Karpas-422 (cell line): Measurements from ENCODE around the gene SLC2A9. TPM values are rescaled to one million over a fixed set of nuclear protein-coding genes. Genes with fewer than 3 reads are reported as not detected.

Experiments
- DNase-seq: peaks from one replicate; pipeline ENCODE4 v3.0.0-alpha.2; 2015
- H2AFZ ChIP-seq: fragments of 200-600 bp; sonication (generic); 2 replicates; pipeline ENCODE4 v1.6.1; 2014; ENCODE audit warnings: antibody characterized with exemption, low read length, mixed read lengths
- H3K27ac ChIP-seq: fragments of 200-600 bp; sonication (generic); 2 replicates; pipeline ENCODE4 v1.5.1; 2014; ENCODE audit warnings: mild to moderate bottlenecking, low read length, moderate library complexity
- H3K27me3 ChIP-seq: fragments of 200-600 bp; sonication (generic); 2 replicates; pipeline ENCODE4 v1.6.1; 2014; ENCODE audit warnings: low read length, mixed read lengths
- H3K36me3 ChIP-seq: fragments of 200-600 bp; sonication (generic); 2 replicates; pipeline ENCODE4 v1.6.1; 2014; ENCODE audit warnings: low read length, mixed read lengths; ENCODE audit not compliant: insufficient read depth
- H3K4me1 ChIP-seq: fragments of 200-600 bp; sonication (generic); 2 replicates; pipeline ENCODE4 v1.6.1; 2014; ENCODE audit warnings: mild to moderate bottlenecking, low read length, mixed read lengths
- H3K4me2 ChIP-seq: fragments of 200-600 bp; sonication (generic); 2 replicates; pipeline ENCODE4 v1.6.1; 2014; ENCODE audit warnings: low read length, low read depth, mild to moderate bottlenecking; ENCODE audit not compliant: poor library complexity, severe bottlenecking
- H3K4me3 ChIP-seq: fragments of 200-600 bp; sonication (generic); 2 replicates; pipeline ENCODE4 v1.5.1; 2014; ENCODE audit warnings: mild to moderate bottlenecking, antibody characterized with exemption, low read length, mixed read lengths
- H3K79me2 ChIP-seq: fragments of 200-600 bp; sonication (generic); 2 replicates; pipeline ENCODE4 v1.6.1; 2014; ENCODE audit warnings: mild to moderate bottlenecking, low read length, mixed read lengths
- H3K9ac ChIP-seq: fragments of 200-600 bp; sonication (generic); 2 replicates; pipeline ENCODE4 v1.6.0; 2014; ENCODE audit warnings: low read length
- H3K9me2 ChIP-seq: fragments of 200-600 bp; sonication (generic), shearing (Covaris generic); replicated peaks from 2 replicates; pipeline ENCODE4 v1.6.0; 2014; ENCODE audit warnings: mild to moderate bottlenecking, low read length, moderate library complexity; ENCODE audit not compliant: insufficient read depth
- H3K9me3 ChIP-seq: fragments of 300-700, 200-600 bp; sonication (generic); 2 replicates; pipeline ENCODE4 v1.6.1; 2014; ENCODE audit warnings: low read length, mixed read lengths
- H4K20me1 ChIP-seq: fragments of 200-600 bp; sonication (generic); 2 replicates; pipeline ENCODE4 v1.6.1; 2014; ENCODE audit warnings: mild to moderate bottlenecking, antibody characterized with exemption, low read length, low read depth; ENCODE audit not compliant: insufficient read depth
- total RNA-seq: library from RNA; depleted of rRNA; stranded (reverse); fragments of >200 nt; shearing (Covaris generic); gene quantifications from 2 replicates; pipeline ENCODE4 v1.2.3, GENCODE V29; 2014; ENCODE audit warnings: low replicate concordance

SLC2A9 gene
- total RNA-seq, 1 experiment from 2014 or later, result 0.71 TPM

GRCh38 chr4:9849538-9849920 is 171.8 kb downstream of the SLC2A9 start:
- H2AFZ ChIP-seq, result no peak overlapping the region
- H4K20me1 ChIP-seq, result no peaks in the 10 kb centered on the region
- no peak overlapping the region for H3K9ac ChIP-seq
- H3K9me2 ChIP-seq, result no peaks in the 10 kb centered on the region
- H3K36me3 ChIP-seq, result no peaks in the 10 kb centered on the region
- no peaks in the 10 kb centered on the region for H3K79me2 ChIP-seq
- no peak overlapping the region for H3K4me2 ChIP-seq
- no peaks in the 10 kb centered on the region for H3K4me1 ChIP-seq
- no peak overlapping the region for H3K4me3 ChIP-seq
- no peak overlapping the region for H3K27ac ChIP-seq
- no peaks in the 10 kb centered on the region for H3K9me3 ChIP-seq
- H3K27me3 ChIP-seq, result no peaks in the 10 kb centered on the region
- DNase-seq, result no peak

GRCh38 chr4:9847968-9848748 is 173.1 kb downstream of the SLC2A9 start:
- Histone ChIP-seq H3K27ac (no peak overlapping the region), H3K79me2 (no peaks in the 10 kb centered on the region), H3K4me3 (no peak overlapping the region), H3K9me2 (no peaks in the 10 kb centered on the region), H3K27me3 (no peaks in the 10 kb centered on the region), H3K36me3 (no peaks in the 10 kb centered on the region), H2AFZ (no peak overlapping the region), H3K9ac (no peak overlapping the region), H3K9me3 (no peaks in the 10 kb centered on the region), H3K4me1 (no peaks in the 10 kb centered on the region), H3K4me2 (no peak overlapping the region), H4K20me1 (no peaks in the 10 kb centered on the region)
- no peak for DNase-seq

GRCh38 chr4:9845791-9846493 is 175.4 kb downstream of the SLC2A9 start:
- Histone ChIP-seq H3K9me2 (no peaks in the 10 kb centered on the region), H3K27ac (no peak overlapping the region), H3K4me3 (no peak overlapping the region), H3K4me2 (no peak overlapping the region), H2AFZ (no peak overlapping the region), H3K4me1 (no peaks in the 10 kb centered on the region), H3K36me3 (no peaks in the 10 kb centered on the region), H3K27me3 (no peaks in the 10 kb centered on the region), H3K9ac (no peak overlapping the region), H3K79me2 (no peaks in the 10 kb centered on the region), H3K9me3 (no peaks in the 10 kb centered on the region), H4K20me1 (no peaks in the 10 kb centered on the region)
- no peak for DNase-seq

GRCh38 chr4:9841072-9841471 is 180.2 kb downstream of the SLC2A9 start:
- Histone ChIP-seq H3K4me2 (no peak overlapping the region), H3K9me3 (no peaks in the 10 kb centered on the region), H3K4me3 (no peak overlapping the region), H3K36me3 (no peaks in the 10 kb centered on the region), H3K27ac (no peak overlapping the region), H3K27me3 (no peaks in the 10 kb centered on the region), H3K9ac (no peak overlapping the region), H3K4me1 (no peaks in the 10 kb centered on the region), H2AFZ (no peak overlapping the region), H3K9me2 (no peaks in the 10 kb centered on the region), H4K20me1 (no peaks in the 10 kb centered on the region), H3K79me2 (no peaks in the 10 kb centered on the region)
- no peak for DNase-seq

- H3K79me2 ChIP-seq, result no peaks in the 10 kb centered on the region
- no peaks in the 10 kb centered on the region for H3K4me1 ChIP-seq
- H2AFZ ChIP-seq, result no peak overlapping the region
- H3K9me3 ChIP-seq, result no peaks in the 10 kb centered on the region
- no peak overlapping the region for H3K4me2 ChIP-seq
- no peak for DNase-seq
- H3K9ac ChIP-seq, result no peak overlapping the region
- no peak overlapping the region for H3K4me3 ChIP-seq
- H3K36me3 ChIP-seq, result no peaks in the 10 kb centered on the region
- no peaks in the 10 kb centered on the region for H4K20me1 ChIP-seq
- no peaks in the 10 kb centered on the region for H3K27me3 ChIP-seq
- no peak overlapping the region for H3K27ac ChIP-seq
- no peaks in the 10 kb centered on the region for H3K9me2 ChIP-seq
These were observed 185.9 kb downstream of the SLC2A9 start for GRCh38 chr4:9835430-9835829.

GRCh38 chr4:9833421-9833820 is 187.9 kb downstream of the SLC2A9 start:
- DNase-seq, result no peak
- Histone ChIP-seq H3K9me2 (no peaks in the 10 kb centered on the region), H3K4me3 (no peak overlapping the region), H3K27me3 (no peaks in the 10 kb centered on the region), H3K4me2 (no peak overlapping the region), H3K36me3 (no peaks in the 10 kb centered on the region), H3K4me1 (no peaks in the 10 kb centered on the region), H3K9me3 (no peaks in the 10 kb centered on the region), H3K27ac (no peak overlapping the region), H3K79me2 (no peaks in the 10 kb centered on the region), H2AFZ (no peak overlapping the region), H3K9ac (no peak overlapping the region), H4K20me1 (no peaks in the 10 kb centered on the region)

- H3K9me3 ChIP-seq, result no peaks in the 10 kb centered on the region
- H3K9me2 ChIP-seq, result no peaks in the 10 kb centered on the region
- DNase-seq, result no peak
- H3K4me3 ChIP-seq, result no peak overlapping the region
- no peak overlapping the region for H2AFZ ChIP-seq
- H3K9ac ChIP-seq, result no peak overlapping the region
- H3K4me2 ChIP-seq, result no peak overlapping the region
- H3K27me3 ChIP-seq, result no peaks in the 10 kb centered on the region
- H3K79me2 ChIP-seq, result no peaks in the 10 kb centered on the region
- no peaks in the 10 kb centered on the region for H4K20me1 ChIP-seq
- H3K27ac ChIP-seq, result no peak overlapping the region
- no peaks in the 10 kb centered on the region for H3K4me1 ChIP-seq
- H3K36me3 ChIP-seq, result no peaks in the 10 kb centered on the region
These were observed 188.7 kb downstream of the SLC2A9 start for GRCh38 chr4:9832640-9833039.

GRCh38 chr4:9826551-9826950 is 194.7 kb downstream of the SLC2A9 start:
- Histone ChIP-seq H3K4me3 (no peak overlapping the region), H4K20me1 (no peaks in the 10 kb centered on the region), H3K9ac (no peak overlapping the region), H3K27ac (no peak overlapping the region), H3K79me2 (no peaks in the 10 kb centered on the region), H3K4me1 (no peaks in the 10 kb centered on the region), H3K27me3 (no peaks in the 10 kb centered on the region), H3K9me2 (no peaks in the 10 kb centered on the region), H3K9me3 (no peaks in the 10 kb centered on the region), H3K36me3 (no peaks in the 10 kb centered on the region), H2AFZ (no peak overlapping the region), H3K4me2 (no peak overlapping the region)
- no peak for DNase-seq
